ENCODE measurements around the gene PNMT. TPM values are rescaled to one million over a fixed set of nuclear protein-coding genes. Genes with fewer than 3 reads are reported as not detected.

PNMT gene
- total RNA-seq, 4 donors from 2014 or later, result 3.8 to 5.0 (median 4.7) TPM; not detected in 1

- no peaks in the 10 kb centered on the region for H3K4me1 ChIP-seq
- H3K4me3 ChIP-seq, result no peak overlapping the region
- no peaks in the 10 kb centered on the region for H3K36me3 ChIP-seq
- DNase-seq, result no peak
- no peaks in the 10 kb centered on the region for H3K9me3 ChIP-seq
- TF ChIP-seq, protein P1, sequence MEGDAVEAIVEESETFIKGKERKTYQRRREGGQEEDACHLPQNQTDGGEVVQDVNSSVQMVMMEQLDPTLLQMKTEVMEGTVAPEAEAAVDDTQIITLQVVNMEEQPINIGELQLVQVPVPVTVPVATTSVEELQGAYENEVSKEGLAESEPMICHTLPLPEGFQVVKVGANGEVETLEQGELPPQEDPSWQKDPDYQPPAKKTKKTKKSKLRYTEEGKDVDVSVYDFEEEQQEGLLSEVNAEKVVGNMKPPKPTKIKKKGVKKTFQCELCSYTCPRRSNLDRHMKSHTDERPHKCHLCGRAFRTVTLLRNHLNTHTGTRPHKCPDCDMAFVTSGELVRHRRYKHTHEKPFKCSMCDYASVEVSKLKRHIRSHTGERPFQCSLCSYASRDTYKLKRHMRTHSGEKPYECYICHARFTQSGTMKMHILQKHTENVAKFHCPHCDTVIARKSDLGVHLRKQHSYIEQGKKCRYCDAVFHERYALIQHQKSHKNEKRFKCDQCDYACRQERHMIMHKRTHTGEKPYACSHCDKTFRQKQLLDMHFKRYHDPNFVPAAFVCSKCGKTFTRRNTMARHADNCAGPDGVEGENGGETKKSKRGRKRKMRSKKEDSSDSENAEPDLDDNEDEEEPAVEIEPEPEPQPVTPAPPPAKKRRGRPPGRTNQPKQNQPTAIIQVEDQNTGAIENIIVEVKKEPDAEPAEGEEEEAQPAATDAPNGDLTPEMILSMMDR (IDR thresholded peaks at IDR 0.05), result no peak
- no peak for TF ChIP-seq POLR2A (IDR thresholded peaks at IDR 0.05)
- no peaks in the 10 kb centered on the region for H3K27me3 ChIP-seq
- H3K27ac ChIP-seq, result no peak overlapping the region
- intact Hi-C loops (cut with DNase I; ENCODE audit: low total_unique reads), result no loop called here
Observed at GRCh38 chr17:39711851-39712250, 43.6 kb downstream of the PNMT start.

DNA sequence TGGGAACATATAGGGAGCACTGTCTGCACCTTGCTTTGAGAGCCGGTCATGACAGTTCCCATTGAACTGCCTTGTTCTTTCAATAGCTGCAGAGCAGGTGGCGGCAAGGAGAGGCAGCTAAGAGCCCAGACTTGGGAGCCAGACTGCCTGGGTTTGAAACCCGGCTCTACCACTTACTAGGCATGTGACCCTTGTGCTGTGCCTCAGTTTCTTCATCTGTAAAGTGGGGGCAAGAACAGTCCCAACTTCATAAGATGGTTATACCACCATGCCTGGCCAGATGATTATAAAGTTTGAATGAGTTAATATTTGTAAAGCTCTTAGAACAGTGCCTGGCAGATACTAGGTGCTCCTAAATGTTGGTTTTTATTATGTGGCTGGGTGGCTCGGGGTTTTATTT is 46.0 kb downstream of the PNMT start:
- no peaks in the 10 kb centered on the region for H3K9me3 ChIP-seq
- no peak overlapping the region for H3K4me3 ChIP-seq
- no peaks in the 10 kb centered on the region for H3K27me3 ChIP-seq
- no peaks in the 10 kb centered on the region for H3K36me3 ChIP-seq
- H3K4me1 ChIP-seq, result no peaks in the 10 kb centered on the region
- no peak for DNase-seq
- no peak overlapping the region for H3K27ac ChIP-seq
- TF ChIP-seq, protein P1 (IDR thresholded peaks at IDR 0.05), result no peak
- TF ChIP-seq POLR2A (IDR thresholded peaks at IDR 0.05), result no peak
- intact Hi-C loops (cut with DNase I; ENCODE audit: low total_unique reads), result no loop called here

DNA sequence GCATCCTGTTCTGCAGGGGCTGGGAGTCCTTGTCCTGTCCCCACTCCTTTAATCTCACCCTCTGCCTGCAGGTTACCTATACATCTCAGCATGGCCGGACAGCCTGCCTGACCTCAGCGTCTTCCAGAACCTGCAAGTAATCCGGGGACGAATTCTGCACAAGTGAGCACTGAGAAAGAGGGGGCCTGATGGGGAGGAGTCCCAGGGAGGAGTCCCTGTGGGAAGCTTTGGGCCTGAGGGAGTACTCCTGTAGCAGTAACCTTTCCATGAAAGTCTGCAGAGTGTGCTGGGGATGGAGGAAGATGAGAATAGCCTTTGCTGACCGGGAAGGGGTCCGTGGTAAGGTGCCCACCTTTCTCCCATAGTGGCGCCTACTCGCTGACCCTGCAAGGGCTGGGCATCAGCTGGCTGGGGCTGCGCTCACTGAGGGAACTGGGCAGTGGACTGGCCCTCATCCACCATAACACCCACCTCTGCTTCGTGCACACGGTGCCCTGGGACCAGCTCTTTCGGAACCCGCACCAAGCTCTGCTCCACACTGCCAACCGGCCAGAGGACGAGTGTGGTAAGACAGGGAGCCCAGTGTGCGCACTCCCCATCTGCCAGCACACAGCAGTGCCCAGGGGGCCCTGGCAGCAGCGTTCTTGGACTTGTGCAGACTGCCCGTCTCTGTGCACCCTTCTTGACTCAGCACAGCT is 47.3 kb downstream of the PNMT start:
- H3K27me3 ChIP-seq, result no peaks in the 10 kb centered on the region
- H3K27ac ChIP-seq, result no peak overlapping the region
- no peaks in the 10 kb centered on the region for H3K9me3 ChIP-seq
- no peaks in the 10 kb centered on the region for H3K4me1 ChIP-seq
- H3K36me3 ChIP-seq, result no peaks in the 10 kb centered on the region
- no peak overlapping the region for H3K4me3 ChIP-seq
- DNase-seq, result no peak
- intact Hi-C loops (cut with DNase I; ENCODE audit: low total_unique reads), result no loop called here
- no peak for TF ChIP-seq POLR2A (IDR thresholded peaks at IDR 0.05)
- TF ChIP-seq, protein P1 (IDR thresholded peaks at IDR 0.05), result no peak

DNA sequence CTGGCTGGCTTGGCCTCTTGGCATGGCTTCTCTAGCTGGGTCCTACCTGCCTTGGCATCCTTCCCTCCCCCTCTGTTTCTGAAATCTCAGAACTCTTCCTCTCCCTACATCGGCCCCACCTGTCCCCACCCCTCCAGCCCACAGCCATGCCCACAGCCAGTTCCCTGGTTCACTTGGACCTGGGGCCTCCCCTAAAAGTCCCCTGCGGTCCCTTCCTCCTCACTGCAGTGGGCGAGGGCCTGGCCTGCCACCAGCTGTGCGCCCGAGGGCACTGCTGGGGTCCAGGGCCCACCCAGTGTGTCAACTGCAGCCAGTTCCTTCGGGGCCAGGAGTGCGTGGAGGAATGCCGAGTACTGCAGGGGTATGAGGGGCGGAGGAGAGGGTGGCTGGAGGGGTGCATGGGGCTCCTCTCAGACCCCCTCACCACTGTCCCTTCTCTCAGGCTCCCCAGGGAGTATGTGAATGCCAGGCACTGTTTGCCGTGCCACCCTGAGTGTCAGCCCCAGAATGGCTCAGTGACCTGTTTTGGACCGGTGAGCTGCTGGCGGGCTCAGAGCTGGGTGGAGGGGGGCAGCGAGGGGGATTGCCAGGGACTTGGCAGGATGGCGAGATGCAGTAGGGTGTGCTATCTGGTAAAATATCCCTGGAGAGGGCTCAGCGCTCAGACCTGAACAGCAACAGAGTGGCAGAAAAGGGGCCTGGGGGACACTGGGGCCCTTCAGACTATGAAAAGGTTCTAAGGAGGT is 48.0 kb downstream of the PNMT start:
- no peaks in the 10 kb centered on the region for H3K36me3 ChIP-seq
- DNase-seq, result no peak

More for the DNA sequence above, 48.0 kb downstream of the PNMT start:
- H3K27ac ChIP-seq, result no peak overlapping the region
- TF ChIP-seq POLR2A (IDR thresholded peaks at IDR 0.05), result no peak
- TF ChIP-seq, protein P1 (IDR thresholded peaks at IDR 0.05), result no peak
- H3K27me3 ChIP-seq, result no peaks in the 10 kb centered on the region
- intact Hi-C loops (cut with DNase I; ENCODE audit: low total_unique reads), result no loop called here
- no peaks in the 10 kb centered on the region for H3K4me1 ChIP-seq
- H3K9me3 ChIP-seq, result no peaks in the 10 kb centered on the region
- no peak overlapping the region for H3K4me3 ChIP-seq

All from uterus (tissue), 4 donors.